H1 (cell line): ENCODE results near the gene SPTBN1.

ENCODE experiments used
- BRCA1 ChIP-seq: IDR thresholded peaks from 2 replicates; pipeline ENCODE4 v1.6.1; 2012; ENCODE audit warnings: low read depth, low read length, improper control_type of control experiment
- EGR1 ChIP-seq: IDR thresholded peaks from 2 replicates; pipeline ENCODE4 v1.6.1; 2011; ENCODE audit warnings: low read depth, low read length, borderline replicate concordance
- EP300 ChIP-seq, 2 experiments: IDR thresholded peaks; 1 replicate in 1 of 2; 2 replicates in 1 of 2; pipeline ENCODE4 v1.6.1; 2011 to 2012; ENCODE audit warnings: low read depth in 2 of 2, low read length in 2 of 2, mild to moderate bottlenecking in 2 of 2, borderline replicate concordance in 1 of 2, inconsistent platforms in 1 of 2, moderate library complexity in 1 of 2
- HDAC6 ChIP-seq: IDR thresholded peaks from one replicate; pipeline ENCODE4 v1.7.1; 2012; ENCODE audit warnings: low read depth, mild to moderate bottlenecking, inconsistent platforms, low read length, moderate library complexity
- JUND ChIP-seq: IDR thresholded peaks from 2 replicates; pipeline ENCODE4 v1.6.1; 2011; ENCODE audit warnings: mild to moderate bottlenecking, improper control_type of control experiment, low read length
- PHF8 ChIP-seq: fragments of 200-600 bp; sonication (generic); conservative IDR thresholded peaks from 2 replicates; pipeline ENCODE4 v1.7.1; 2012; ENCODE audit warnings: low read depth, mild to moderate bottlenecking, inconsistent platforms, low read length, moderate library complexity
- POLR2A ChIP-seq, 2 experiments: IDR thresholded peaks; 1 replicate in 1 of 2; 2 replicates in 1 of 2; pipeline ENCODE4 v1.6.1; 2011; ENCODE audit warnings: low read depth in 2 of 2, low read length in 2 of 2, mild to moderate bottlenecking in 2 of 2; ENCODE audit errors: control extremely low read depth in 1 of 2
- POLR2AphosphoS5 ChIP-seq: IDR thresholded peaks from 2 replicates; pipeline ENCODE4 v1.6.1; 2011; ENCODE audit warnings: low read depth, low read length
- RFX5 ChIP-seq: IDR thresholded peaks from 2 replicates; pipeline ENCODE4 v1.6.1; 2011; ENCODE audit warnings: low read depth, low read length, improper control_type of control experiment, borderline replicate concordance
- SIRT6 ChIP-seq: IDR thresholded peaks from one replicate; pipeline ENCODE4 v1.7.1; 2012; ENCODE audit warnings: low read length, inconsistent platforms
- TAF1 ChIP-seq: IDR thresholded peaks from 2 replicates; pipeline ENCODE4 v1.6.1; 2011; ENCODE audit warnings: mild to moderate bottlenecking, low read depth, low read length
- ZNF274 ChIP-seq: IDR thresholded peaks from 2 replicates; pipeline ENCODE4 v1.7.0; 2012; ENCODE audit warnings: low read length, borderline replicate concordance; ENCODE audit errors: extremely low read depth
- TF ChIP-seq, protein P1 (sequence below), 3 experiments: IDR thresholded peaks; 1 replicate in 2 of 3; 2 replicates in 1 of 3; pipeline versions ENCODE4 v1.5.1 to v1.6.1; 2011; ENCODE audit warnings: low read length in 3 of 3, mild to moderate bottlenecking in 3 of 3, inconsistent platforms in 2 of 3, low read depth in 1 of 3, moderate library complexity in 1 of 3; ENCODE audit not compliant: insufficient read depth in 1 of 3; ENCODE audit errors: control extremely low read depth in 1 of 3

DNA sequence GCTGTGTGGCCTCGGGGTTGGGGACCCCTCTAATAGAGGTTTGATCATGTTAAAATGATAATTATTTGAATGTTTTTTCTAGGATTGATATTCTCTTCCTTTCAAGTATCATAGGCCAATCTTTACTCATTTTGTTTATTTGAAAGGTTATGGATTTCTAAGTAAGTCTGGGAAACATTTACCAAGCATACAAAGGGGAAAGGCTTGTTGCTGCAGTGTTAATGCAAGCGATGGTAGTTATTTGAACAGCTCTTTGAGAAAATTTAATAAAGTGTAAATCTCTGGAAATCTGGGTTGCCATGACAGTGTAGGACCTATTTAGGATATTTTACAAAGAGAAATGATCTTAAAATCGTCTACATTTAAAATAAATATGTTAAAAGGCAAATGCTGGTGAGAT lies 56.1 kb downstream of the SPTBN1 start:
- TF ChIP-seq, protein P1, sequence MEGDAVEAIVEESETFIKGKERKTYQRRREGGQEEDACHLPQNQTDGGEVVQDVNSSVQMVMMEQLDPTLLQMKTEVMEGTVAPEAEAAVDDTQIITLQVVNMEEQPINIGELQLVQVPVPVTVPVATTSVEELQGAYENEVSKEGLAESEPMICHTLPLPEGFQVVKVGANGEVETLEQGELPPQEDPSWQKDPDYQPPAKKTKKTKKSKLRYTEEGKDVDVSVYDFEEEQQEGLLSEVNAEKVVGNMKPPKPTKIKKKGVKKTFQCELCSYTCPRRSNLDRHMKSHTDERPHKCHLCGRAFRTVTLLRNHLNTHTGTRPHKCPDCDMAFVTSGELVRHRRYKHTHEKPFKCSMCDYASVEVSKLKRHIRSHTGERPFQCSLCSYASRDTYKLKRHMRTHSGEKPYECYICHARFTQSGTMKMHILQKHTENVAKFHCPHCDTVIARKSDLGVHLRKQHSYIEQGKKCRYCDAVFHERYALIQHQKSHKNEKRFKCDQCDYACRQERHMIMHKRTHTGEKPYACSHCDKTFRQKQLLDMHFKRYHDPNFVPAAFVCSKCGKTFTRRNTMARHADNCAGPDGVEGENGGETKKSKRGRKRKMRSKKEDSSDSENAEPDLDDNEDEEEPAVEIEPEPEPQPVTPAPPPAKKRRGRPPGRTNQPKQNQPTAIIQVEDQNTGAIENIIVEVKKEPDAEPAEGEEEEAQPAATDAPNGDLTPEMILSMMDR (IDR thresholded peaks at IDR 0.05; ENCODE audit: control extremely low read depth in 1 of 3, insufficient read depth in 1 of 3, low read depth in 1 of 3, low read length in 3 of 3): no peak
- no peak for TF ChIP-seq BRCA1
- no peak for TF ChIP-seq RFX5
- TF ChIP-seq EP300 (IDR thresholded peaks at IDR 0.05; ENCODE audit: borderline replicate concordance in 1 of 2, low read depth in 2 of 2, low read length in 2 of 2): no peak
- TF ChIP-seq POLR2AphosphoS5: no peak
- TF ChIP-seq HDAC6: no peak
- no peak for TF ChIP-seq POLR2A (IDR thresholded peaks at IDR 0.05; ENCODE audit: control extremely low read depth in 1 of 2, low read depth in 2 of 2, low read length in 2 of 2)
- TF ChIP-seq SIRT6: no peak
- TF ChIP-seq TAF1: no peak
- TF ChIP-seq JUND: no peak
- TF ChIP-seq PHF8: no peak
- no peak for TF ChIP-seq EGR1
- TF ChIP-seq ZNF274: no peak
